Amniotic epithelial cell (primary cell): ENCODE data around the gene SV2C.

Experiments used
- DNase-seq: peaks from one replicate; pipeline ENCODE4 v3.0.0-alpha.2; 2010; ENCODE audit warnings: low read depth

Gene SV2C

DNA sequence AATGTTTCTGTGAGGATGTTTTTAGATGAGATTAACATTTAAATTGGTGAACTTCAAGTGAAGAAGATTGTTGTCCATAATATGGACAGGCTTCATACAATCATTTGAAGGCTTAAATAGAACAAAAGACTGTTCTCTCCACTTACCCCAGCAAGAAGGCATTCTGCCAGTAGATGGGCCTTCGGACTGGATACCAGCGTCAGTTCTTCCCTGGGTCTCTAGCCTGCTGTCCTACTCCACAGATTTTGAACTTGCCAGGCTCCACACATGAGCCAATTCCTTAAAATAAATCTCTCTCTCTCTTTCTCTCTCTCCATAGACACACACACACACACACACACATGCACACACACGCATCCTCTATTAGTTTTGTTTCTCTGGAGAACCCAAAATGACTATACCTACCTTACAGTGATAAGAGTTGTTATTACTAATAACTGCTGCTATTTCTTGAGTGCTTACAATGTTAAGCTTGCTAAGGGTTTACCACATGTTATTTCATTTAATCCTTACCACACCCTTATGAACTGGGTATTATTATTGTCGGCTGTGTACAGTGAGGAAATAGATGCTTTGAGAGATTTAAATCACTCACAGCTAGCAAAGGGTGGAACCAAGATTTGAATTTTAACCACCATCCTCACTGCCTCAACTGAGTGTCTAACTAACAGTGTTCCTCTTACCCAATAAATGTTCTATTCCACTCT lies 300.1 kb downstream of the SV2C start:
- no peak for DNase-seq

DNA sequence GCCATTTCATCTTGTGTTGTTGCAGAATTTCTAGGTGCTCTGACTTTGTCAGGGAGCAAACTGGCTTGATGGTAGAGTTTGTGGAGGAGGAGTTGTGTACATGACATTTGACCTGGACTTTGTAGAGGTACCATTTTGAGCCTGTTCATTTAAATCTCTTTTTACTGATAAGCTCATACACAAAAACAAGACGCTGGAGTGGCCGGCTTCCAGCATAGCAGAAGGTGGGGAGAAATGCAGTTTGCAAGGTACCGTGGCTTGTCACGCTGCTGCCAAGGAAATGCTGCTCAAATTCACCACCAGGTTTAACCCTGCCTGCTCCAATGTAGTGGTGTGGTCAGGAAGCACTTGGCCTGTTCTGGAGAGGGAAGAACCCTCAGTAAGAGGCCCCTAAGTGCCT lies 301.0 kb downstream of the SV2C start:
- no peak for DNase-seq

- no peak for DNase-seq
Measured at GRCh38 chr5:76384705-76385104, 301.5 kb downstream of the SV2C start.

GRCh38 chr5:76385540-76385939 lies 302.4 kb downstream of the SV2C start:
- DNase-seq, result no peak

DNA sequence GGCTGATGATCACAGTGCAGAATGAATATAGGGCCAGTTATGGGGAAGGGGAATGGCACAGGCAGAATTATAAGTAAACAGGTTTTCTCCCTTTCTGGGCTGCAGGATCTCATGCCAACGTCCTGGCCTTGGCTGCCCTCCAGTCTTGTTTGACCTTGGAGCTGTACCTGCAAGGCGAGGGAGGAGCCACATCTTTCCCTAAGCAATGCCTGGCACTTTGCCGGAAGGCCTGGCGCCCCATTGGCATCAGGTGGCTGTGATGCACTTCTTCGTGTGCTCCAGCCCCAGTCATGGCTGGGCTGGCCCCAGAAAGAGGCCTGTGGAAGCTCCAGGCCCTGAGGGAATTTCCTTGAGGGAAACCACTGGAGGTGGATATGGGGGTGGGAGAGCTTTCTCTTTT lies 303.2 kb downstream of the SV2C start:
- DNase-seq, result no peak

DNA sequence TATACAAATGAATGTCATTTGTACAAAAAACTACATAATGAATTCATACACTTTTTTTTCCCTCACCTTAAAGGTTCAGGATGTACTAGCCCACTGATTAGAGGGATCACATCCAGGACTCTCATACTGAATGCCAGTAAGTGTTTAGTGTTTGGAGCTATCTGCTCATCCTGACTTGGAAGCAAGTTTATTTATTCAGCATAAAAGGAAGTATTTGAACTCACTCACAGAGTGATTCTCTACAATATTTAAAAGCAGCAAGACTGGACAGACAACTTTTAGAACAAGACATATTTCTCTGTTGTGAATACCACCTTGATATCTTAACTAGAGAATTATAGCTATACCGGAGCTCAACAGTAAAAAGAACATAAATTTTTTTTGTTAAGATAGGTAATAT lies 305.1 kb downstream of the SV2C start:
- no peak for DNase-seq

- DNase-seq, result no peak
Measured at GRCh38 chr5:76388791-76389512, 305.8 kb downstream of the SV2C start.

GRCh38 chr5:76389513-76390154 lies 306.5 kb downstream of the SV2C start:
- DNase-seq, result no peak

- DNase-seq, result no peak
Measured at GRCh38 chr5:76391014-76391413, 307.8 kb downstream of the SV2C start.

- no peak for DNase-seq
Measured at GRCh38 chr5:76393035-76393680, 310.0 kb downstream of the SV2C start.

DNA sequence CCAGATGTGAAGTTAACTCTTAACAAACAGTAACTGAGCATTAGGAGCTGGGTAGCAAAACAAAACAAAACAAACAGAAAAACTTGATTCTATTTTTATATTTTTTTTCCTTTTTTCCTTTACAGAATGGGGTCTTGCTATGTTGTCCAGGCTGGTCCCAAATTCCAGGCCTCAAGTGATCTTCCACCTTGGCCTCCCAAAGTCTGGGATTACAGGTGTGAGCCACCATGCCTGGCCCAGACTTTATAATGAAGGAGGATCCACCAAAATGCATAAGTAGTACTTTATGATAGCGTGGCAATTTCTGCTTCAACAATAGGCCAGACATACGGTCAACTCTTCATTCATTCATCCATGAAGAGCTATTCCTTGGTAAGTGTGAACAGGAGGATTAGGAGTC lies 314.0 kb downstream of the SV2C start:
- DNase-seq, result no peak

- no peak for DNase-seq
Measured at GRCh38 chr5:76399268-76399667, 316.1 kb downstream of the SV2C start.

GRCh38 chr5:76400466-76400865 lies 317.3 kb downstream of the SV2C start:
- DNase-seq, result no peak

DNA sequence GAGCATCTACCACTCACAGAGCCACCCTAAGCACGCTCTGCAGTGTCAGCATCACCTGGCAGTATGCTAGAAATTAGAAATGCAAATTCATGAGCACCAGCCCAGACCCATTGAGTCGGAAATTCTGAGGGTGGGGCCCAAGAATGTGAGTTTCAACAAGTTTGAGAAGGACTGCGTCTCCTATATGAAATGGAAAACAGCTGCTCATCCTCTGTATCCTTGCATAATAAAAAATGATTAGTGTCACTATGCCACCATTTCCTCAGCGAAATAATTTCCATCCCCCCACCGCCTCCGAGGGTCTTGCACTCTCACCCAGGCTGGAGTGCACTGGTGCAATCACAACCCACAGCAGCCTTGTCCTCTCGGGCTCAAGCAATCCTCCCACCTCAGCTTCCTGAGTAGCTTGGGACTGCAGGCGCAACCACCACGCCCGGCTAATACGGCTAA lies 318.6 kb downstream of the SV2C start:
- DNase-seq, result no peak

- DNase-seq, result no peak
Measured at GRCh38 chr5:76402251-76402885, 319.2 kb downstream of the SV2C start.

DNA sequence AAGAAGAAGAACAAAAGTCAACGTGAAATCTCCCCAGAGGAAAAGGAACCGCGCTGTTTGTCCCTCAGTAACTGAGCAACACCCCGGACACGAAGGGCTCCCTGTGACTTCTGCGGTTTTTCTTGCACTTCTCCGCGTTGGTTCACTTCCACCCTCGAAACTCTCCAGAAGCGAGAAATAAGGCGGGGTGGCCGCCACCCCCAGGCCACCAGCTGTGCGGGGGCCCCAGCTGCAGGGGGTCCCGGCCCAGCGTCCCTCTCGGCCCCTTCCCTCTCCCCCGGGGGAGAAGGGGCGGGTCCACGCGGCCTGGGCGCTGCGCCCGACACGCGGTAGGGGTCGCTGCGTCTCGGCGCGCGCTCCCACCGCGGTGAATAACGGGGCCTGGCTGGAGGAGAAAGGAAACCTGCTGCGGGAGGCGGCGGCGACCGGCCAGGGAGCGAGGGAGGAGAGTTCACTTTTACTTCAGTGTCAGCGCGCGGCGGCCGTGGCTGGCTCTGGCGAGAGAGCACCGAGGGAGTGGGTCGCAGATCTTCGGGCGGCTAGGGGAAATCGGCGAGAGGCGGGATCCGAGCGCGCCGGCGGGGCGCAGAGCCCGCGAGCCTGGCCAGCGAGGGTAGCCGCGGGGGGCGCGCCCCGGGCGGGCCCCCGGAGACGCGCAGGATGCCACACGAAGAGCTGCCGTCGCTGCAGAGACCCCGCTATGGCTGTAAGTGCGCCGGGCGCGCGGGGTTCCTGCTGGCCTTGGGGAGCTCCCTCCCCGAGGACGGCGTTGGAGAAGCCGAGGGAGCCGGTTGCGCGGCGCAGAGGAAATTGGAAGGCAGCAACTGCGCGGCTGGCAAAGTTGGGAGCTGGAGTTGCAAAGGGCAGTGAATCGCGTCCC lies 319.9 kb downstream of the SV2C start, which contains the start of gene IQGAP2:
Gene IQGAP2, plus strand, starts transcription at position 400 of the 880 bp plus-strand sequence. Its CDS starts 261 bp downstream, at position 661.
- peak; percentile 33 for DNase-seq
